LHCN-M2 (cell line): ENCODE results near the gene ANKHD1. TPM values are rescaled to one million over a fixed set of nuclear protein-coding genes. Genes with fewer than 3 reads are reported as not detected.
A peak's percentile ranks its signal among the peaks of the same experiment; 100 is the strongest.

Experiments
- DNase-seq: peaks from one replicate; pipeline ENCODE4 v3.0.0-alpha.2; 2012; ENCODE audit warnings: low read depth
- total RNA-seq: library from RNA; depleted of rRNA; stranded (reverse); fragments of >200 nt; gene quantifications from 2 replicates; pipeline ENCODE4 v1.2.3, GENCODE V29; 2014

ANKHD1 gene
- total RNA-seq, 1 experiment from 2014 or later = 37.2 TPM

DNA sequence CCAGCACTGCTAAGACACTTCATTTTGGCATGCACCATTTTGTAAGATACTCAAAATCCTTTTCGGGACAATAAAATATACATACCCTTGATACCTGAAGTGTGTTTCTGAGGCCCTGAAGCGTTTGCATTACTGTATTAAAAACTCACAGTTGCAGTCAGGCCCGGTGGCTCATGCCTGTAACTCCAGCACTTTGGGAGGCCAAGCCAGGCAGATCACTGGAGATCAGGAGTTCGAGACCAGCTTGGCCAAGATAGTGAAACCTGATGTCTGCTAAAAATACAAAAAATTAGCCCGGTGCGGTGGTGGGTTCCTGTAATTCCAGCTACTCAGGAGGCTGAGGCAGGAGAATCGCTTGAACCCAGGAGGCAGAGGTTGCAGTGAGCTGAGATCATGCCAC is 143.4 kb downstream of the ANKHD1 start:
- no peak for DNase-seq

DNA sequence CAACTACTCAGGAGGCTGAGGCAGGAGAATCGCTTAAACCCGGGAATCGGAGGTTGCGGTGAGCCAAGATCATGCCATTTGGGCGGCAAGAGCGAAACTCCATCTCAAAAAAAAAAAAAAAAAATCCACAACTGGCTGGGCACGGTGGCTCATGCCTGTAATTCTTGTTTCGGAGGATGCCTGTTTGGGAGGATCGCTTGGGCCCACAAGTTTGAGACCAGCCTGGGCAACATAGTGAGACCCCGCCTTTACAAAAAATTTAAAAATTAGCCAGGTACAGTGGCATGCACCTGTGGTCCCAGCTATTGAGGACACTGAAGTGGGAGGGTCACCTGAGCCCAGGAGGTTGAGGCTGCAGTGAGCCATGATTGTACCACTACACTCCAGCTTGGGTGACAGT is 144.0 kb downstream of the ANKHD1 start:
- no peak for DNase-seq

DNA sequence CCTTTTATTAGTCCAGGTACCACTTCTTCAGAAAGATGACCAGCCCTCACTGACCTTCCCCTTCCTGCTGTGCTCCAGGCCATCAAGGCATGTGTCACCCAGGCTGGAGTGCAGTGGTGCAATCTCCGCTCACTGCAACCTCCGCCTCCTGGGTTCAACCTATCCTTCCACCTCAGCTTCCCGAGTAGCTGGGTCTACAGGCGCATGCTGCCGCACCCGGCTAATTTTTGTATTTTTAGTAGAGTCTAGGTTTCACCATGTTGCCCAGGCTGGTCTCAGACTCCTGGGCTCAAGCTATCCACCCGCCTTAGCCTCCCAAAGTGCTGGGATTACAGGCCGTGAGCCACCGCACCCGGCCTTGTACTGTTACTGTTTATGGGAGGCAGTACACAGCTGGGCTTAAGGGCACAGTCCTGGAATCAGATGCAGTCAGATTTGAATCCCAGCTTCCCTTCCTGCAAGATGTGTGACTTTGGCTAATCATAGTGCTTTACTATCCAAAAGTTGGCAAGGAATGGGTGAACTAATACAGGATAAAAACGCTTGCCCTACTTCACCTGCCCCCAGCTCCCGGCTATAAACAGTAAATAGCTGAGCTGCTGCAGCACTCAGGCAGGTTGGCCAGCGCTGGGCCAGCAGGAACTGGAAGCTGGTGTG is 145.3 kb downstream of the ANKHD1 start:
- DNase-seq = no peak

DNA sequence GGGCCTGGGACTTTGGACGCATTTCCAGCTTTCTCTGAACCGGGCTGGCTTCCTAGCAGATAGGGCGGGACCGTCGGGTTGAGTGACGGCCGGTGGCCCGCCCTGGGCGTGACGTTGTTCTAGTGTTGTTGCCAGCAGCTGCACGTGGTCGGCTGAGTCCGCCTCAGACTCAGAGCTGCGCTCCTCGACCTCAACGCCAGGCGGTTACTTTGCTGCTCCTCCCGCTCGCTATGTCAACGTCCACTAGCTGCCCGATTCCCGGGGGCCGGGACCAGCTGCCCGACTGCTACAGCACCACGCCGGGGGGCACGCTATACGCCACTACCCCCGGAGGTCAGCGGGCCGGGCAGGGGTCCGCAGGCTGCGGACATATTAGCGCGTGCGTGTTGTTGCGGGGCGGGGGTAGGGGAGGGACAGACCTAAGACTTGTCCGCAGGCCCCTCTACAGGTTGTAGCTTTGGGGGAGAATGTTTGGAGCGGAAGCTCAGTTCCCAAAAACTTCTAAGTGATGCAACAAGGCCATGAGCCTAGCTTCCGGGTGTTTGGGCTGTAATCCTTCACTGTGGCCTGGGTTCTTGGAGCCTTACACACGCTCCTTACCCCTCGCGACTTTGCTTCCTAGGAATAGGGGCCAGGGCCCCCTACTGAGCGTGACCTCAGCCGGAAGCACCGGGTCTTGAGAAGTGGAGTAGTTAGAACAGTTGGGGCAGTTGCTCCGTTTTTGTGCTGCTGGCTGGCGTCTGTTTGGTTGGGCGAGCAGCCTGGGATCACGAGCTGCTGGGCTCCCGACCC is 146.1 kb downstream of the ANKHD1 start, which contains the start of gene EIF4EBP3:
Gene EIF4EBP3, plus strand, starts transcription at position 155 of the 792 bp plus-strand sequence. Its CDS starts 76 bp downstream, at position 231.
- DNase-seq = peak; percentile 91

DNA sequence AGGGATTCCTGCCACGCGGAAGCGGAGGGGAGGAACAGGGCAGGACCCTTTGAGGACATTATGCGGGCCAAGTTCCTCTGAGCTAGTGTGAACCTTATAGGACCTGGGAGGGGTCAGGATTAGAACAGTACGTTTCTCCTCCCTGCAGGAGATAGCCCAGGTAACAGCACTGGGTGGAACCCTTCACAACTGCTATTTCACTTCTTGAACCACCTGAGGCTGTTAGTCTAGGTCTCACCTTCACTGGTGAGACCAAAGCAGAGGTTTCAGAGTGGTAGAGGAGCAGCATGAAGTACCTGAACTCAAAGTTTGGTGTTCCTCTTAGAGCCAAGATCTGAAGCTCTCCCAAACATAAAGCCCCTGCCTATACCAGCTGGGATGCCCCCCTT is 146.7 kb downstream of the ANKHD1 start:
- no peak for DNase-seq

DNA sequence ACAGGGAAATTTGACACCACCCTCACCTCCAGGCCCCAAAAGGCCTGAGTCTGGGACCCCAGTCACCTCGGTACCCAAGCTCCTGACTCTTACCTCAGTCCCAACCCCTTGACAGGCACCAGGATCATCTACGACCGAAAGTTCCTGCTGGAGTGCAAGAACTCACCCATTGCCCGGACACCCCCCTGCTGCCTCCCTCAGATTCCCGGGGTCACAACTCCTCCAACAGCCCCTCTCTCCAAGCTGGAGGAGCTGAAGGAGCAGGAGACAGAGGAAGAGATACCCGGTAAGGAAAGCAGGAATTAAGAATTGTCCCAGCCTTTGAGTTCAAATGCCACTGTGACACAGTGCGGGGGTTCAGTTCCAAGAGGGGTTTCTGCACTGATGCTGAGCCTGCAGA is 147.2 kb downstream of the ANKHD1 start:
- no peak for DNase-seq

DNA sequence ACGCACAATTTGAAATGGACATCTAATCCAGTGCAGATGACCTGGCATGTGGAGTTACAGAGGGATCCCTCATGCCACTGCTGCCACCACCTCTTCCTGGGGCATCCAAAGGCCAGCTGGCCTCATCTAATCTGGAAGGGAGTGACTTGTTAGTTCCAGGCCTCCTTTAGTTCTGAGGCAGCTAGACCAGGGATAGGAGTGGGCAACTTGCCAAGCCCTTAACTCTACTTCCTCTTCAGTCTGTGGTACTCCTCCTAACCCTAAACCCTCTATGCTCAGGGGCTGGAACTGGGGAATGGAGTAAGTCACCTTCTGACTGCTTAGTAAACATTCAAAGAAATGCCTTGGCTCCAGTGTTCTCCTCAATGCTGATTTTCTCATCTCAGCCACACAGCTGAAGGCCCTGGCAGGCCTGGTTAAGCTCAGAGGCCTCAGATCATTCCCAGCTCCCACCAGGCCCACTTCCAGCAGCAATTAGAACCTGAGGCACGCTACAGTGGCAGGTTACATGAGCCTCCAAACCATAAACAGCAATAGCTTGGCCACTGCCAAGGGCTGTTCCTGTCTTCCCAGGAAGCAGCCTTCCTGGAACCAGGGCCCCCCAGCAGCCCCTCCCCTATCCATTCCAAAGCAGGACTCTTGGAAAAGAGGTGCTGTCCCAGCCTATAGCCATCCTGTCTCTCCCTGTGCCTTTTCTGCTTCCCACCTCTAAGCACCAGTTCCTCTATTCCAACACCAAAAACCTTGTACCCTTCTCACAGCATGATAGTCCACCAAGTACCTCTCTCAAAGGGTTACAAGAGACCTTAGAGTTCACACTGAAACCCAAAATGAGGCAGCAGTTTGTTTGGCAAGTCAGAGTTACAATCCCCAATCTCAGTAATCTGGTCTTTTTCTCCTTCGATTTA is 147.9 kb downstream of the ANKHD1 start:
- peak; percentile 26 for DNase-seq

DNA sequence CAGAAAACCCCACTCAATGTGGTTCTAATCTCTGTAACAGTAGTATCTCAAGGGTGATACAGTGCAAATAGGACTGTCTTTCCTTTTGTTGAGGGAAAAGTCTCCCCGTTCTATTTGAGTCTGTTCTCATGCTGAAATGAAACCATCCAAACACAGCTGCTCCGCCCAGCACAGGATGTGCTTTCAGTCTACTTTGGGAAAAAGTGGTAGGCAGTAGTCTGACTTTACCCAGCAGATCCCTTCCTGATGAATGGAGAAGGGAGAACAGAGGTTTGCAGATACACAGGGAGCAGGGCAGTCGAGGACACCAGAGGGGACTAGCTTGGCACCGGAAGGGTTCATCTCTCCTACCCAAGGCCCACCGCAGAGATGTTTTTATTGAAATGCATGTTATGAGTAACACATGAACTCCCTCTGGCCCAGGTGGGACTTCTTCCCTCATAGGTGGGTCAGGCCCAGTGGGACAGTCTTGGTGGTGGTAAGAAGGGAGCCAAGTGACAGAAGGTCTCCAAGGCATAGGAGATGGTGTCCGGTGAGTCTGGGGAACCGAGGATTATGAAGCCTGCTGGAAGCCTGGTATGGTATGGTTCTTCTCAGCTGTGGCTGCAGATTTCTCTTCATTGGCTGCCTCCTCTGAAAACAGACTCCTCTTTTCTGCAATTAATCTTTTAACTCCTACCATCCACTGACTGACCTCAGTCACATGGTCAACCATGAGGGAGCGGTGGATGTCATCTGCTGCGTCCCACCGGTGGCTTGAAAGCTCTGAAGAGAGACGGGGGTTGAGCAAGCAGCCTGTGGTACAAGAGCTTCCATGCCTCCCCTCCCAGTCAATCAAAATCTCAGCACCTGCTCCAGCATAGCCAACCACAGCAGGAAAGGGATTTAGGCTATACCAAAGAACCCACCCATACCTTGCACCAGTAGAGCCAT is 148.8 kb downstream of the ANKHD1 start:
- no peak for DNase-seq

DNA sequence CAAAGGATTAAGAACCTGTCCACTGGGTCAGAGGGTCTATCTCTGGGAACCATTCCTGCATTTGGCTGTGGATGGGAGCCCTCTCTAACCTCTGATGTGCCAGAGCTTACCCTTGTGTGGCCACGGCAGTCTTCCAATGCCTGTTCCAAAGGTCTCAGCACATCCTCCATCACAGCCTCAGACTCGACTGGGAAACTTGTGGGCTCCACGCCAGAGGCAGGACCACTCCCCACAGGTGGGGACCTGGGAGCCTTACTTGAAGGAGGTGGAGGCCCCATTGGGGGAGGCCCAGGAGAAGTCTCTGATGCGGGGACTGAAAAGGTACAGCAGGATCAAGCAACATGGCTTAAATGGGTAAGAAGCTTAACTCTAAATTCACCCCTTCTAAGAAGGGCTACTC is 150.2 kb downstream of the ANKHD1 start:
- DNase-seq = no peak

DNA sequence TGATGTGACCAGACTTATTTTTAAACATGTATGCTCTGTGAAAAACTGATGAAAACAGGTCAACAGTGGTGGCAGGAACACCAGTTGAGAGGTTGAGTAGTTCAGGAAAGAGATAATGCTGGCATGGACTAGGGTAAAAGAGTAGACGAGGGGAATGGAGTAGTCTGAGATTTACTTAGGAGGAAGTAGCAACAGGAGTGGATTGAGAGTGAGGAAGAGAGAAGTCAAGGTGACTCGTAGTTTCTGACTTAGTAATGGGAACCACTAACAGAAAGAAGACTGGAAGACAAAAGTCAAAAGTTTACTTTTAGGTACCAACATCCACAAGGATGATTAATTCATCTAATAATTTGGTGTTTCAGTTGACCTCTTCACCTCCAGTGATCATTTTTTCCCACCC is 152.0 kb downstream of the ANKHD1 start:
- no peak for DNase-seq

DNA sequence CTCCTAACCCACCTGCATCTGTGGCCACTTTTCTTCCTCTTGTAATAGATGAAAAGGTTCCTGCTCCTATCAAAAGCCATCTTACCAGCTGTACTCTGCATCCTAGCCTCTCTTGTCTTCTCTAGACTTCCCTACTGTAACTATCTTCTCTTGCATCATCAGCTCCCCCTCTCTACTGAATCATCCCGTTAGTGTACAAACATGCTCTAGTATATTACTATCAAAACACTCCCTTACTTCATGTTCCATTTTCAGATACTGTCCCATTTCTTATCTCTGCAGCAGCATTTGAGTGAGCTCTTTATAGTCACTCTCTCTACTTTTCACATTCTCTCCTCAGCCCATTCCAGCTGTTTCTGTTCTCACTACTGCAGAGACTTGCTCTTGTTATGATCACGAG is 152.8 kb downstream of the ANKHD1 start:
- DNase-seq = peak; percentile 64

DNA sequence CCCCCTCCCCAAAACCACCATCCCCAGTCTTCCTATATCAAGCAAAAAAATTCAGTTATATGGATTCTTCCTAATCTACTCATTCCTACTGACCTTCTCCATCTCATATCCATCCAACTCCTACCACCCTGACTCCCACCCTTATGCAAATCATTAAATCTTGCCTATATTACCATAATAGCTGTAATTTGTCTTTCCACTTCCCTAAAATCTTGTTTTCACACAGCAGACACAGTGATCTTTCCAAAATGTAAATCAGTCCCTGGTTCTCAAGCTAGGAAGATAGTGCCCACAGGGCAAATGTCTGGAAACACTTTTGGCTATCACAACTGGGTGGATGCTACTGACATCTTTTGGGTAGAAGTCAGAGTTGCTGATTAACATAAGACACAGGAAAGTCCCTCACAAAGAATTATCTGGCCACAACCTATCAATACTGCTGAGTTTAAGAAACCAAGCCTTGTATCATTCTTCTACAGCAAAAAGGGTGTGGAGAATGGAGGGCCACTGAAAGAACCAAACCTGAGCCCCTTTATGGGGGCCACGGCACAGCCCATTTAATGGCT is 154.2 kb downstream of the ANKHD1 start:
- no peak for DNase-seq

DNA sequence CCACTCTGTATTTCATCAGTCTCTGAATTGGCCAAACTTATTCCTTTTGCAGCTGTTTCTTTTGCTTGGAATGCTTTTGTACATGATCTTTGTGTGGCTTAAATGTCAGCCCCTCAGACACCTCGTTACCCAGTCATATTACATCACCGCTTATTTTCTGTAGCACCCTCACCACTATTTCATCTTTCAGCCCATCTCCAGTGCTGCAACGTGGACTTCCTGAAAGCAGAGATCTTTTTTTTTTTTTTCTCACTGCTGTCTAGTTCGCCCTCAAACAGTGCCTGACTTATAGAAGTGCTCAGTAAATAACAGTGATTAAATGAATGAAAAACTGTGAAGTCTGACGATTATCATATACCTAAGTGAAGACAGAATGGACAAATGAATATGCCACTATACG is 154.8 kb downstream of the ANKHD1 start:
- peak; percentile 50 for DNase-seq

DNA sequence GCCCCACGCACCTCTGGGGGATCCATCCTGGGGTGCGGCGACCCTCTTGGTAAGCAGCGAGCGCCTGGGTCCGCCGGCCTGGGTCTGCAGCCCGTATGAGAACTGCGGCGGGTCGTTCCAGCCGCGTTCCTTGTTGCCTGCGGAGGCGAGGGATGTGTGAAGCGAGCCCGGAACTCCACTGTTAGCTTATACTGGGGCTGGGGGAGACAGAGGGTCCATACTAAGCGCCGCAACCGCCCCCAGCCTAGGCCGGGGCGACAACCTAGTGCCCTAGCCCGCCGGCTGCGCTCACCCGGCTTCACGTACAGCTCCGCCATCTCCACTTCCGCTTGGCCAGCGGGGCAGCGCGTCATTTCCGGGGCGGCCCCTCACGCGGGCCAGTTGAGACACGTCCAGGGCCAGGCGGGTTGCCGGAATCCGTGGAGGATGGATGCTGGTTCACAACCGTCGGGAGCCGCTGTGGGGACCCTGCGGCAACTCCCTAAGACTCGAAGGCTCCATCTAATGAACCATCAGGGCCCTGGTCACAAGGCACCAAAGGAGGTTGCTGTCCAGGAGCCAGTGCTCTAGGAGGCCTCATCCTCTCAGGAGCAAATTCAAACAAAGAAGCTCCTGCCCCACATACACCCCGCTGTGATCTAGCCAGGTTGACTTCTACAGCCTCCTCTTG is 155.6 kb downstream of the ANKHD1 start, which contains the start of gene SRA1:
Gene SRA1, minus strand, starts transcription at position 338 of the 670 bp plus-strand sequence. Its CDS starts 21 bp downstream, at position 317.
- DNase-seq = peak; percentile 87

DNA sequence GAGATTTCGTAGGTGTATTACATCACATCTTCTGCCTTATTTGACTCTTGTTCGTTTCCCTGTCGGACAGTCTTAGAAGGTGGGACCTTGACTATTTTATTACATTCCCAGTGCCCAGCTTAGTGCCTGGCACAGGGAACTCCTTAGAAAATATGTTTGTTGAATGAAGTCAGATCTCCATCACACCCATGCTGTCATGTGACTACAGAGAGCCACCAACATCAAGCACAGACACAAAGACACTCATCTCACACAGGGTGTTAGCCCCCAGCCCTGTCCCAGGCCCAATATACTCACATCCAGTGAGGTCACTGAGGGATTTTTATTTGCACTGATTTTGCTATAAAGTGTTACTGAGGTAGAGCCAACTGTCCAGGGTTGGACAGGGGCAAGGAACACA is 156.3 kb downstream of the ANKHD1 start:
- DNase-seq = no peak

DNA sequence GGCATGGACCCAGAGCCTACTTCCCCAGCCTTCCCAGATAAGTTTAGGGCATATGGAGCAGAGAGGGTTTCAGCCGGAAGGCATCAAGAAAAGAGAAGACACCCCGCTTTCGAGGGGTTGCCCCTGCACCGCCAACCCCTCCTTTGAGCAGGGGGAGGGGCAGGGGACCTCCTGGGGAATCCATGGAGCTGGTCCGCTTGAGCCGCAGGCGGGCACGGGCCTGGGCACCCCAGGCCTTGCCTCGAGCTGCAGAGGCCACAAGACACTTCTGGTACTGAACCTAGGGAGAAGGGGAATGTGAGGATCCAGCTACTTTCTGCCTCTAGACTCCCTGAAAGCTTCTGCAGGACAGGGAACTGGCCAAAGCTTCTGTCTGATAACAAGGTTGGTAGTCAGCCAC is 156.9 kb downstream of the ANKHD1 start:
- no peak for DNase-seq

DNA sequence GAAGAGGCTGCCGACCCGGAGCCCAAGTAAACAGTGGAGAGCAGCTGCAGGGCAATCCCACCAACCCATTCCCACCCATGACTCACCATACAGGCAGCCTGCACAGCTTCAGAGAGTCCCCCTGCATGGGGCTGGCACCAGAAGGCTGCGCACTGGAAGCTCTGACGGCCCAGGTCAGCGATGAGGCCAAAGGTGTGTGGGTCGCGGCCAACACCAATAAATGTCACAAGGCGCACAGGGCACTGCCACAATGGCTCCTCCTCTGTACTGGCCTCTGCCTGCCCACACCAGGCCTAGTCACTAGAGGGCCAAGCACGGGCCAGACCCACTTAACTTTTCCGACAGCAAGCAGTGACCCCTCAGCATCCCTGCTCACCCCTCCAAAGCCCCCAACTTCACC is 158.6 kb downstream of the ANKHD1 start:
- no peak for DNase-seq

DNA sequence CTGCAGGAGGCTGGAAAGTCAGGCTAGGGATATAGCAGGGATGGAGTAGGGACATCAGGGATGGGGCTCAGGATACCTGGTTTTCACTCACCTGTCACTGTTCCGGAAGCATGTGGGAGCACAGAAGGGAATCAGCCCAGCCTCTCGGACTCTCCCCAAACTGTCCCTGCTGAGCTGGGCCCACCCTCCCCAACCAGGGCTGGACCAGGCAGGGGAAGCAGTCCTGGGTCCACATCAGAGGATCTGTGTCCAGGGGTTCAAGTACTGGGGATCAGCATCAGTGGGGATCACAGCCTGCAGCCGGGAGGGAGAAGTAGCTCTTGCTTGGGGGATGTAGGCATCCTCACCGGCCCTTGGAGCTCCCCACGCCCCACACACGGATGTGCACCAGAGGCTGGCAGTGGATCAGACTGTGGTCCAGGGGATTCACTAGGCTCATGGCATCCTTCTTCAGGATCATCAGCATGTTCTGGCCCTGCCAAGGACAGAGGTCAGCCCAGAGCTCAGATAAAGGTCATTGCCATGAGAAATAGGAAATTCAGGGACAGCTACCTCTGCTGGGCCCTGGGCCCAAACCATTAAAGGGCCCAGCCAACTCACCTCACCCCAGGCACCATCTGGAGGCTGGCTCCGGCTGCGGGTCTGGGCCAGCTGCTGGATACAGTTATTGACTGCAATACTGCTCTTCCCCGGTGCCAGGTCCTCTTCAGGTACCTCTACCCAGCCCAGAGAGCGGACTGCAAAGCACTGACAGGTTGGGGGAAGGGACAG is 160.3 kb downstream of the ANKHD1 start:
- no peak for DNase-seq

DNA sequence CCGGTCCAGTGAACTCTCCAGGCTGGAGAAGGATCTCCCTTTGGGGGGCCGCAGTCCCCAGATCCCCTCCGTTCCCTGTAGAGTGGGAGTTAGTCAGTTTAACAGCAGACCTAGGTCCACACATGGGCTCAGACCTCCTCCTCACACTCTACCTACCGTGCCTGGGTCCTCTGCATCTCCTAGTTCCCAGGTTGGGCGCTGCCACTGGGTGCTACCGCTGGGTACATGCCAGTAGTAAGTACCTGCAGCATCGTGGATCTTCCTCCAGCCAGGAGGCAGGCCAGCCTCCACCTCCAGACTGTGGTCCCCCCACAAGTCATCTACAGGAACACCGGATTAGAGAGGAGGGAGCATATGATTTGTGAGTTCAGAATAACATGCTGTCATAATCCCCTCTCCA is 162.0 kb downstream of the ANKHD1 start:
- DNase-seq = no peak
